ENCODE results near the gene LRP4.
"Not testable (repeated sequence)": the region's sequence is repeated elsewhere in the genome, so short reads cannot be mapped to it uniquely, and the experiment has no call there.

LRP4 gene, protein sequence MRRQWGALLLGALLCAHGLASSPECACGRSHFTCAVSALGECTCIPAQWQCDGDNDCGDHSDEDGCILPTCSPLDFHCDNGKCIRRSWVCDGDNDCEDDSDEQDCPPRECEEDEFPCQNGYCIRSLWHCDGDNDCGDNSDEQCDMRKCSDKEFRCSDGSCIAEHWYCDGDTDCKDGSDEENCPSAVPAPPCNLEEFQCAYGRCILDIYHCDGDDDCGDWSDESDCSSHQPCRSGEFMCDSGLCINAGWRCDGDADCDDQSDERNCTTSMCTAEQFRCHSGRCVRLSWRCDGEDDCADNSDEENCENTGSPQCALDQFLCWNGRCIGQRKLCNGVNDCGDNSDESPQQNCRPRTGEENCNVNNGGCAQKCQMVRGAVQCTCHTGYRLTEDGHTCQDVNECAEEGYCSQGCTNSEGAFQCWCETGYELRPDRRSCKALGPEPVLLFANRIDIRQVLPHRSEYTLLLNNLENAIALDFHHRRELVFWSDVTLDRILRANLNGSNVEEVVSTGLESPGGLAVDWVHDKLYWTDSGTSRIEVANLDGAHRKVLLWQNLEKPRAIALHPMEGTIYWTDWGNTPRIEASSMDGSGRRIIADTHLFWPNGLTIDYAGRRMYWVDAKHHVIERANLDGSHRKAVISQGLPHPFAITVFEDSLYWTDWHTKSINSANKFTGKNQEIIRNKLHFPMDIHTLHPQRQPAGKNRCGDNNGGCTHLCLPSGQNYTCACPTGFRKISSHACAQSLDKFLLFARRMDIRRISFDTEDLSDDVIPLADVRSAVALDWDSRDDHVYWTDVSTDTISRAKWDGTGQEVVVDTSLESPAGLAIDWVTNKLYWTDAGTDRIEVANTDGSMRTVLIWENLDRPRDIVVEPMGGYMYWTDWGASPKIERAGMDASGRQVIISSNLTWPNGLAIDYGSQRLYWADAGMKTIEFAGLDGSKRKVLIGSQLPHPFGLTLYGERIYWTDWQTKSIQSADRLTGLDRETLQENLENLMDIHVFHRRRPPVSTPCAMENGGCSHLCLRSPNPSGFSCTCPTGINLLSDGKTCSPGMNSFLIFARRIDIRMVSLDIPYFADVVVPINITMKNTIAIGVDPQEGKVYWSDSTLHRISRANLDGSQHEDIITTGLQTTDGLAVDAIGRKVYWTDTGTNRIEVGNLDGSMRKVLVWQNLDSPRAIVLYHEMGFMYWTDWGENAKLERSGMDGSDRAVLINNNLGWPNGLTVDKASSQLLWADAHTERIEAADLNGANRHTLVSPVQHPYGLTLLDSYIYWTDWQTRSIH (N-terminal part only)

DNA sequence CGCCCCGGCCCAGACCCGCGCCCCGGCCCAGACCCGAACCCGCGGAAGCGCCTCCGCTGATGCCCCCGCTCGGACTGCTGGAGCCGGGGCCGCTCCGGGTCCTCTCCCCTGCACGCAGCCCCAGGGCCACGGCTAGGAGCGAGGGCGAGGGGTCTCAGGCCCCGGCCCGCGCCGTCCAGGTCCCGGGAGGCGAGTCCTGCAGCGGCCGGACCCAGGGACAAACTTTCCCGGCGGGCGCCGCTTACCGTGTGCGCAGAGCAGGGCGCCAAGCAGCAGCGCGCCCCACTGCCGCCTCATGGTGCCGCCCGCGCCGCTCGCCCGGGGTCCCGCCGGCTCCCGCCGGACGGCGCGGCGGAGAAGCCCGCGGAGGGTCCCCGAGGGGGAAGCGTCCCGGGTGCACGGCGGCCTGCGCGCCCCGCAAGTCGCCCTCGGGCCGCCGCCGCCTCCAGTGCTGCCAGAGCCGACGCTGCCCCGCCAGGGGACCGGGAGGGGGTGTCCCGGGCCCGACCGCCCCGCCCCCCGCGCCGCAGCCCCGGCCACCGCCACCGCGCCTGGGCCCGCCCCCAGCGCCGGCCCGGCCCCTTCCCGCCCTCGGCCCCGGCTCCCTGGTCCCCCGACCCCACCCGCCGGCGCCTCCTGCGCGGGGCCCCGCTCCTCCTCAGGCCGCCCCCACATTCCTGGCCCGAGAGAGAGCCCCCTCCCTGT lies at the start of gene LRP4:
LRP4 (minus strand) TSS at position 468 of the 705 bp plus-strand sequence; CDS start at position 297, 171 bp downstream.
- no peak for DNase-seq (ENCODE audit: low read depth)
- peak within 1 kb of the TSS; percentile 57 for H3K4me3 ChIP-seq (ENCODE audit: control insufficient read depth, low read depth, low read length)
- TF ChIP-seq, protein P1, sequence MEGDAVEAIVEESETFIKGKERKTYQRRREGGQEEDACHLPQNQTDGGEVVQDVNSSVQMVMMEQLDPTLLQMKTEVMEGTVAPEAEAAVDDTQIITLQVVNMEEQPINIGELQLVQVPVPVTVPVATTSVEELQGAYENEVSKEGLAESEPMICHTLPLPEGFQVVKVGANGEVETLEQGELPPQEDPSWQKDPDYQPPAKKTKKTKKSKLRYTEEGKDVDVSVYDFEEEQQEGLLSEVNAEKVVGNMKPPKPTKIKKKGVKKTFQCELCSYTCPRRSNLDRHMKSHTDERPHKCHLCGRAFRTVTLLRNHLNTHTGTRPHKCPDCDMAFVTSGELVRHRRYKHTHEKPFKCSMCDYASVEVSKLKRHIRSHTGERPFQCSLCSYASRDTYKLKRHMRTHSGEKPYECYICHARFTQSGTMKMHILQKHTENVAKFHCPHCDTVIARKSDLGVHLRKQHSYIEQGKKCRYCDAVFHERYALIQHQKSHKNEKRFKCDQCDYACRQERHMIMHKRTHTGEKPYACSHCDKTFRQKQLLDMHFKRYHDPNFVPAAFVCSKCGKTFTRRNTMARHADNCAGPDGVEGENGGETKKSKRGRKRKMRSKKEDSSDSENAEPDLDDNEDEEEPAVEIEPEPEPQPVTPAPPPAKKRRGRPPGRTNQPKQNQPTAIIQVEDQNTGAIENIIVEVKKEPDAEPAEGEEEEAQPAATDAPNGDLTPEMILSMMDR (conservative IDR thresholded peaks at IDR 0.05; ENCODE audit: control insufficient read depth, insufficient read depth, low read depth, low read length): no peak

DNA sequence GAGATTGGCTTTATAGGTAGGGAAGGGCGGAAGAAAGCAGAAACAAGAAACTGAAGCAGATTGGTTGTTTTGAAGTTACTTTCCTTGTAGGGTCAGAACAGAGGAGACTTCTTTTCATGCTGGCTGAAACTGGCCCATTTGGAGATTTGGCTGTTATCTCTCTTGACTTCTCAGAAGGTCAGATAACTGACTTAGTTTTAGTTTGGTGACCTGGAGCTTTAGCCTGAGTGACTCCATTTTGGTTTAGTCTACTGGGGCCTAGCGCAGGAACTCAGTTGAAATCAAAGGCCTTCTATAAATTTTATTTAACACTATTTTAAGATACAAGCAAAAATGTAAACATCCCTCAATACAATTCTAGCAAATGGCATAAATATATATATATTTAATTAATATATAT lies 49.6 kb upstream of the LRP4 start:
- no peak for DNase-seq (ENCODE audit: low read depth)
- TF ChIP-seq, protein P1 (conservative IDR thresholded peaks at IDR 0.05; ENCODE audit: control insufficient read depth, insufficient read depth, low read depth, low read length): no peak
- H3K4me3 ChIP-seq (ENCODE audit: control insufficient read depth, low read depth, low read length): no peak overlapping the region

DNA sequence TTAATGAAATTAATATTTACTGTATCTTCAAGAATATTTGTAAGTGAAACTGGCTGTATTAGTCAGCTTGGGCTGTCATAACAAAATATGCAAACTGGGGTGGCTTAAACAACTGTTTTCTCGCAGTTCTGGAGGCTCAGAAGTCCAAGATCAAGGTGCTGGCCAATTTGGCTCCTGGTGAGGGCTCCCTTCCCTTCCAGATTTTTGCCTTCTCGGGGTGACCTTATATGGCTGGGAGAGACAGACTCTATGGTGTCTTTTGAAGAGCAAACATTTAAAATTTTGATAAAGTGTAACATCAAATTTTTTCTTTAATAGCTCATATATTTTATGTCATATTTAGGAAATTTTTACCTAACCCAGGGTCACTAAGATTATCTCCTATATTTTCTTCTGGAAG lies 48.4 kb upstream of the LRP4 start:
- TF ChIP-seq, protein P1 (conservative IDR thresholded peaks at IDR 0.05; ENCODE audit: control insufficient read depth, insufficient read depth, low read depth, low read length): no peak
- no peak overlapping the region for H3K4me3 ChIP-seq (ENCODE audit: control insufficient read depth, low read depth, low read length)
- no peak for DNase-seq (ENCODE audit: low read depth)

DNA sequence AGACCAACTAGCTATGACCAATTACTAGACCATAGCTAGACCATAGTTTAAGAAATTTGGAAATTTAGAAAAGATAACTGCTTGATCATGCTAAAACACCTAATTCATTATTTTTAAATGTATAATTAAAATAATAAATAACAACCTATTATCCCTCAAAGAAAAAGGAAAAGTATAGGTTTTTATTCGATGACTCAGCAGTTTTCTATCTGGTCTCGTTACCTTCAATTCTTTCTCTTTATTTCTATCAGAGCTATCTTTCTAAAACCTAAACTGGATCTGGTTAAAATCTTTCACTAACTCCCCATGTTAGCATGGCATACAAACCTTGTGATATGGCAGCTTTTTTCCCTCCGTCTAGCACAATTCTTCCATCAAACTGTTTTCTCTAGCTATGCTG lies 45.5 kb upstream of the LRP4 start:
- DNase-seq (ENCODE audit: low read depth): no peak
- TF ChIP-seq, protein P1 (conservative IDR thresholded peaks at IDR 0.05; ENCODE audit: control insufficient read depth, insufficient read depth, low read depth, low read length): no peak

DNA sequence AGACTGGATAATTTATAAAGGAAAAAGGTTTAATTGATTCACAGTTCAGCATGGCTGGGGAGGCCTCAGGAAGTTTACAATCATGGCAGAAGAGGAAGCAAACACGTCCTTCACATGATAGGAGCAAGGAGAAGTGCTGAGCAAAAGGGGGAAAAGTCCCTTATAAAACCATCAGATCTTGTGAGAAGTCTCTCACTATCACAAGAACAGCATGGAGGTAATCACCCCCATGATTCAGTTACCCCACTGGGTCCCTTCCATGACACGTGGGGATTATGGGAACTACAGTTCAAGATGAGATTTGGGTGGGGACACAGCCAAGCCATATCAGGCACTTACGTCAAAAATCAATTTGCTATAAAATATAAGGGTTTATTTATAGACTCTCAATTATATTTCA lies 43.5 kb upstream of the LRP4 start:
- H3K4me3 ChIP-seq (ENCODE audit: control insufficient read depth, low read depth, low read length); DNase-seq (ENCODE audit: low read depth): not testable (repeated sequence)

More for the DNA sequence above, 45.5 kb upstream of the LRP4 start:
- H3K4me3 ChIP-seq (ENCODE audit: control insufficient read depth, low read depth, low read length): no peak overlapping the region

DNA sequence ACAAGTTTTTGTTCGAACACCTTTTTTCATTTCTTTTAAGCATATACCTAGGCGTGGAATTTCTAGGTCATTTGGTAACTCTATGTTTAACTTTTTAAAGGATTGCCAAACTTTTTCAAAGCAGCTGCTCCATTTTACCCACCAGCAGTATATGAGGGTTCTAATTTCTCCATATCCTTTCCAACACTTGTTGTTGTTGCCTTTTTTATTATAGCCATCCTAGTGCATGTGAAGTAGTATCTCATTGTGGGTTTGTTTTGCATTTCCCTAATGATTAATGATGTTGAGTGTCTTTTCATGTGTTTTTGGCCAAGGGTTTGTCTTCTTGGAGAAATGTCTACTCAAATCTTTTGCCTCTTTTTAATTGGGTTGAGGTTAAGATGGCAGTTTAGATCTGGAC lies 42.7 kb upstream of the LRP4 start:
- no peak overlapping the region for H3K4me3 ChIP-seq (ENCODE audit: control insufficient read depth, low read depth, low read length)
- TF ChIP-seq, protein P1 (conservative IDR thresholded peaks at IDR 0.05; ENCODE audit: control insufficient read depth, insufficient read depth, low read depth, low read length): no peak
- DNase-seq (ENCODE audit: low read depth): no peak

Data from fibroblast of mammary gland (primary cell).